Measurements from ENCODE around the gene TRUB1.

- TF ChIP-seq POLR2AphosphoS5 (IDR thresholded peaks at IDR 0.05) (no peak), POLR2A (IDR thresholded peaks at IDR 0.05) (no peak)
- TF ChIP-seq, protein P1, sequence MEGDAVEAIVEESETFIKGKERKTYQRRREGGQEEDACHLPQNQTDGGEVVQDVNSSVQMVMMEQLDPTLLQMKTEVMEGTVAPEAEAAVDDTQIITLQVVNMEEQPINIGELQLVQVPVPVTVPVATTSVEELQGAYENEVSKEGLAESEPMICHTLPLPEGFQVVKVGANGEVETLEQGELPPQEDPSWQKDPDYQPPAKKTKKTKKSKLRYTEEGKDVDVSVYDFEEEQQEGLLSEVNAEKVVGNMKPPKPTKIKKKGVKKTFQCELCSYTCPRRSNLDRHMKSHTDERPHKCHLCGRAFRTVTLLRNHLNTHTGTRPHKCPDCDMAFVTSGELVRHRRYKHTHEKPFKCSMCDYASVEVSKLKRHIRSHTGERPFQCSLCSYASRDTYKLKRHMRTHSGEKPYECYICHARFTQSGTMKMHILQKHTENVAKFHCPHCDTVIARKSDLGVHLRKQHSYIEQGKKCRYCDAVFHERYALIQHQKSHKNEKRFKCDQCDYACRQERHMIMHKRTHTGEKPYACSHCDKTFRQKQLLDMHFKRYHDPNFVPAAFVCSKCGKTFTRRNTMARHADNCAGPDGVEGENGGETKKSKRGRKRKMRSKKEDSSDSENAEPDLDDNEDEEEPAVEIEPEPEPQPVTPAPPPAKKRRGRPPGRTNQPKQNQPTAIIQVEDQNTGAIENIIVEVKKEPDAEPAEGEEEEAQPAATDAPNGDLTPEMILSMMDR (IDR thresholded peaks at IDR 0.05): no peak
Measured at GRCh38 chr10:114957122-114957521, 19.1 kb downstream of the TRUB1 start.
